ENCODE results near the gene RASSF7.

Gene RASSF7

GRCh38 chr11:603154-603553 lies 42.4 kb downstream of the RASSF7 start:
- Histone ChIP-seq H3K27ac (ENCODE audit: low read length) (no peak overlapping the region), H3K36me3 (ENCODE audit: insufficient read depth, low read depth, low read length) (peaks cover 94% of the 10 kb centered on the region)

GRCh38 chr11:605286-606129 lies 44.7 kb downstream of the RASSF7 start:
- no peak overlapping the region for H3K27ac ChIP-seq (ENCODE audit: low read length)
- H3K9me3 ChIP-seq (ENCODE audit: insufficient read depth, low read depth, low read length), result no peaks in the 10 kb centered on the region
- H3K9ac ChIP-seq (ENCODE audit: low read depth, low read length), result no peak overlapping the region
- H3K4me1 ChIP-seq (ENCODE audit: insufficient read depth, low read length), result no peaks in the 10 kb centered on the region
- no peak overlapping the region for H3K4me3 ChIP-seq (ENCODE audit: low read length)
- H3K27me3 ChIP-seq (ENCODE audit: insufficient read depth, low read length), result no peaks in the 10 kb centered on the region
- peaks cover 94% of the 10 kb centered on the region for H3K36me3 ChIP-seq (ENCODE audit: insufficient read depth, low read depth, low read length)

More at GRCh38 chr11:603154-603553, 42.4 kb downstream of the RASSF7 start:
- no peaks in the 10 kb centered on the region for H3K9me3 ChIP-seq (ENCODE audit: insufficient read depth, low read depth, low read length)
- no peaks in the 10 kb centered on the region for H3K27me3 ChIP-seq (ENCODE audit: insufficient read depth, low read length)
- no peak overlapping the region for H3K9ac ChIP-seq (ENCODE audit: low read depth, low read length)
- no peaks in the 10 kb centered on the region for H3K4me1 ChIP-seq (ENCODE audit: insufficient read depth, low read length)
- no peak overlapping the region for H3K4me3 ChIP-seq (ENCODE audit: low read length)

- H3K4me3 ChIP-seq (ENCODE audit: low read length), result no peak overlapping the region
- no peaks in the 10 kb centered on the region for H3K4me1 ChIP-seq (ENCODE audit: insufficient read depth, low read length)
- H3K36me3 ChIP-seq (ENCODE audit: insufficient read depth, low read depth, low read length), result peaks cover 97% of the 10 kb centered on the region
- no peak overlapping the region for H3K9ac ChIP-seq (ENCODE audit: low read depth, low read length)
- no peaks in the 10 kb centered on the region for H3K9me3 ChIP-seq (ENCODE audit: insufficient read depth, low read depth, low read length)
- H3K27ac ChIP-seq (ENCODE audit: low read length), result no peak overlapping the region
- no peaks in the 10 kb centered on the region for H3K27me3 ChIP-seq (ENCODE audit: insufficient read depth, low read length)
Observed at GRCh38 chr11:606245-606644, 45.5 kb downstream of the RASSF7 start.

GRCh38 chr11:607020-607780 lies 46.4 kb downstream of the RASSF7 start:
- no peak overlapping the region for H3K4me3 ChIP-seq (ENCODE audit: low read length)
- H3K27me3 ChIP-seq (ENCODE audit: insufficient read depth, low read length), result no peaks in the 10 kb centered on the region
- no peaks in the 10 kb centered on the region for H3K4me1 ChIP-seq (ENCODE audit: insufficient read depth, low read length)
- no peak overlapping the region for H3K9ac ChIP-seq (ENCODE audit: low read depth, low read length)
- no peaks in the 10 kb centered on the region for H3K9me3 ChIP-seq (ENCODE audit: insufficient read depth, low read depth, low read length)
- H3K27ac ChIP-seq (ENCODE audit: low read length), result no peak overlapping the region
- H3K36me3 ChIP-seq (ENCODE audit: insufficient read depth, low read depth, low read length), result peaks cover 97% of the 10 kb centered on the region

- no peaks in the 10 kb centered on the region for H3K27me3 ChIP-seq (ENCODE audit: insufficient read depth, low read length)
- no peaks in the 10 kb centered on the region for H3K9me3 ChIP-seq (ENCODE audit: insufficient read depth, low read depth, low read length)
- H3K4me1 ChIP-seq (ENCODE audit: insufficient read depth, low read length), result no peaks in the 10 kb centered on the region
- peaks cover 96% of the 10 kb centered on the region for H3K36me3 ChIP-seq (ENCODE audit: insufficient read depth, low read depth, low read length)
- H3K27ac ChIP-seq (ENCODE audit: low read length), result no peak overlapping the region
- no peak overlapping the region for H3K4me3 ChIP-seq (ENCODE audit: low read length)
- no peak overlapping the region for H3K9ac ChIP-seq (ENCODE audit: low read depth, low read length)
Observed at GRCh38 chr11:607971-608659, 47.3 kb downstream of the RASSF7 start.

GRCh38 chr11:608791-609251 lies 48.1 kb downstream of the RASSF7 start:
- no peaks in the 10 kb centered on the region for H3K9me3 ChIP-seq (ENCODE audit: insufficient read depth, low read depth, low read length)
- H3K4me3 ChIP-seq (ENCODE audit: low read length), result no peak overlapping the region
- H3K27me3 ChIP-seq (ENCODE audit: insufficient read depth, low read length), result no peaks in the 10 kb centered on the region
- no peak overlapping the region for H3K9ac ChIP-seq (ENCODE audit: low read depth, low read length)
- no peaks in the 10 kb centered on the region for H3K4me1 ChIP-seq (ENCODE audit: insufficient read depth, low read length)
- peaks cover 90% of the 10 kb centered on the region for H3K36me3 ChIP-seq (ENCODE audit: insufficient read depth, low read depth, low read length)
- H3K27ac ChIP-seq (ENCODE audit: low read length), result no peak overlapping the region

GRCh38 chr11:609341-609811 lies 48.6 kb downstream of the RASSF7 start:
- H3K9me3 ChIP-seq (ENCODE audit: insufficient read depth, low read depth, low read length), result no peaks in the 10 kb centered on the region
- no peak overlapping the region for H3K9ac ChIP-seq (ENCODE audit: low read depth, low read length)
- H3K27me3 ChIP-seq (ENCODE audit: insufficient read depth, low read length), result no peaks in the 10 kb centered on the region
- no peak overlapping the region for H3K4me3 ChIP-seq (ENCODE audit: low read length)
- no peak overlapping the region for H3K27ac ChIP-seq (ENCODE audit: low read length)
- no peaks in the 10 kb centered on the region for H3K4me1 ChIP-seq (ENCODE audit: insufficient read depth, low read length)
- peaks cover 85% of the 10 kb centered on the region for H3K36me3 ChIP-seq (ENCODE audit: insufficient read depth, low read depth, low read length)

- Histone ChIP-seq H3K4me3 (ENCODE audit: low read length) (no peak overlapping the region), H3K27ac (ENCODE audit: low read length) (no peak overlapping the region), H3K9me3 (ENCODE audit: insufficient read depth, low read depth, low read length) (no peaks in the 10 kb centered on the region), H3K36me3 (ENCODE audit: insufficient read depth, low read depth, low read length) (peaks cover 76% of the 10 kb centered on the region), H3K4me1 (ENCODE audit: insufficient read depth, low read length) (no peaks in the 10 kb centered on the region), H3K9ac (ENCODE audit: low read depth, low read length) (no peak overlapping the region), H3K27me3 (ENCODE audit: insufficient read depth, low read length) (no peaks in the 10 kb centered on the region)
Observed at GRCh38 chr11:610146-610801, 49.5 kb downstream of the RASSF7 start.

- Histone ChIP-seq H3K9me3 (ENCODE audit: insufficient read depth, low read depth, low read length) (no peaks in the 10 kb centered on the region), H3K27me3 (ENCODE audit: insufficient read depth, low read length) (no peaks in the 10 kb centered on the region), H3K36me3 (ENCODE audit: insufficient read depth, low read depth, low read length) (peaks cover 65% of the 10 kb centered on the region), H3K4me1 (ENCODE audit: insufficient read depth, low read length) (no peaks in the 10 kb centered on the region), H3K4me3 (ENCODE audit: low read length) (no peak overlapping the region), H3K27ac (ENCODE audit: low read length) (no peak overlapping the region), H3K9ac (ENCODE audit: low read depth, low read length) (no peak overlapping the region)
Observed at GRCh38 chr11:611001-611996, 50.5 kb downstream of the RASSF7 start.

- Histone ChIP-seq H3K9me3 (ENCODE audit: insufficient read depth, low read depth, low read length) (no peaks in the 10 kb centered on the region), H3K36me3 (ENCODE audit: insufficient read depth, low read depth, low read length) (peaks cover 54% of the 10 kb centered on the region), H3K27me3 (ENCODE audit: insufficient read depth, low read length) (no peaks in the 10 kb centered on the region), H3K9ac (ENCODE audit: low read depth, low read length) (no peak overlapping the region), H3K27ac (ENCODE audit: low read length) (no peak overlapping the region), H3K4me3 (ENCODE audit: low read length) (no peak overlapping the region), H3K4me1 (ENCODE audit: insufficient read depth, low read length) (no peaks in the 10 kb centered on the region)
Observed at GRCh38 chr11:612201-612960, 51.6 kb downstream of the RASSF7 start.
